HepG2 (cell line): ENCODE results near the gene LCAT. TPM values are rescaled to one million over a fixed set of nuclear protein-coding genes. Genes with fewer than 3 reads are reported as not detected.

Source experiments
- ARNT ChIP-seq: fragments of 450-650 bp; IDR thresholded peaks from 2 replicates; pipeline ENCODE4 v1.6.1; 2017
- ATF7-NPFF ChIP-seq: sonication (generic); formaldehyde crosslinking; IDR thresholded peaks from 2 replicates; pipeline ENCODE4 v1.8.1; 2023; ENCODE audit warnings: mild to moderate bottlenecking, low read depth, missing genetic modification reagents, moderate library complexity
- CBFB ChIP-seq: sonication (generic); formaldehyde crosslinking; IDR thresholded peaks from 2 replicates; pipeline ENCODE4 v1.4.0; 2020; ENCODE audit warnings: missing genetic modification reagents
- ESRRA ChIP-seq: sonication (generic); formaldehyde crosslinking; IDR thresholded peaks from 2 replicates; pipeline ENCODE4 v1.5.1; 2020; ENCODE audit warnings: mild to moderate bottlenecking, low read depth, missing genetic modification reagents
- FOSL2 ChIP-seq: sonication (generic); formaldehyde crosslinking; IDR thresholded peaks from 2 replicates; pipeline ENCODE4 v1.4.0; 2020; ENCODE audit warnings: missing genetic modification reagents
- MEIS1 ChIP-seq: sonication (generic); formaldehyde crosslinking; IDR thresholded peaks from 2 replicates; pipeline ENCODE4 v1.9.0; 2021; ENCODE audit warnings: mild to moderate bottlenecking, missing genetic modification reagents, moderate library complexity, borderline replicate concordance
- MYNN ChIP-seq: sonication (generic); formaldehyde crosslinking; IDR thresholded peaks from 2 replicates; pipeline ENCODE4 v1.4.0; 2020; ENCODE audit warnings: mild to moderate bottlenecking, low read depth, missing genetic modification reagents
- SYNCRIP ChIP-seq: fragments of 200-400 bp; formaldehyde crosslinking; IDR thresholded peaks from 2 replicates; pipeline ENCODE4 v1.6.1; 2018; ENCODE audit warnings: mild to moderate bottlenecking, low read depth, low read length; ENCODE audit not compliant: insufficient read depth
- ZNF558 ChIP-seq: sonication (generic); formaldehyde crosslinking; IDR thresholded peaks from 2 replicates; pipeline ENCODE4 v1.9.0; 2022; ENCODE audit warnings: mild to moderate bottlenecking, missing genetic modification reagents, borderline replicate concordance
- ZNF737 ChIP-seq: sonication (generic); formaldehyde crosslinking; IDR thresholded peaks from 2 replicates; pipeline ENCODE4 v1.5.0; 2020; ENCODE audit warnings: missing genetic modification reagents, mild to moderate bottlenecking, borderline replicate concordance
- ZSCAN12 ChIP-seq: sonication (generic); formaldehyde crosslinking; IDR thresholded peaks from 2 replicates; pipeline ENCODE4 v1.9.0; 2021; ENCODE audit warnings: mild to moderate bottlenecking, missing genetic modification reagents
- polyA plus RNA-seq, 8 experiments: library from polyadenylated mRNA; depleted of rRNA in 3 of 8; stranded (reverse) in 7 of 8; unstranded in 1 of 8; fragments of >200 nt; fragmentation: Illumina TruSeq in 4 of 8; extraction: Trizol in 4 of 8; gene quantifications; 2 replicates each; pipeline versions ENCODE4 v1.2.1 to v1.2.3, GENCODE V29; 2011 to 2016; ENCODE audit warnings: low read depth in 4 of 8, missing spikeins in 1 of 8, mixed read lengths in 1 of 8; ENCODE audit not compliant: insufficient read depth in 1 of 8
- total RNA-seq, 5 experiments: library from RNA; depleted of rRNA; stranded (reverse); fragments of >200 nt; fragmentation: Illumina TruSeq; extraction: Trizol; gene quantifications; 2 replicates each; pipeline ENCODE4 v1.2.3, GENCODE V29; 2016; ENCODE audit warnings: low read depth in 1 of 5
- TF ChIP-seq, protein P1 (sequence below), 2 experiments: sonication (generic) in 1 of 2; formaldehyde crosslinking in 1 of 2; IDR thresholded peaks; 2 replicates each; pipeline versions ENCODE4 v1.6.1 to v1.9.0; 2014 to 2022; ENCODE audit warnings: antibody characterized with exemption in 1 of 2, borderline replicate concordance in 1 of 2, inconsistent platforms in 1 of 2, low read depth in 1 of 2, missing genetic modification reagents in 1 of 2
- TF ChIP-seq, protein P2 (sequence below): sonication (generic); formaldehyde crosslinking; IDR thresholded peaks from one replicate; pipeline ENCODE4 v1.5.1; 2020; ENCODE audit warnings: mild to moderate bottlenecking, missing genetic modification reagents; ENCODE audit errors: not compliant biosample characterization
- TF ChIP-seq, protein P3 (sequence below): sonication (generic); formaldehyde crosslinking; conservative IDR thresholded peaks from 2 replicates; pipeline ENCODE4 v1.4.0; 2020; ENCODE audit warnings: missing genetic modification reagents

The LCAT gene
- total and polyA plus RNA-seq, 2 of the 13 experiments (the other 11 are each of a cell fraction or from before 2014, with no cell fraction given), result 36.1 to 38.9 TPM

DNA sequence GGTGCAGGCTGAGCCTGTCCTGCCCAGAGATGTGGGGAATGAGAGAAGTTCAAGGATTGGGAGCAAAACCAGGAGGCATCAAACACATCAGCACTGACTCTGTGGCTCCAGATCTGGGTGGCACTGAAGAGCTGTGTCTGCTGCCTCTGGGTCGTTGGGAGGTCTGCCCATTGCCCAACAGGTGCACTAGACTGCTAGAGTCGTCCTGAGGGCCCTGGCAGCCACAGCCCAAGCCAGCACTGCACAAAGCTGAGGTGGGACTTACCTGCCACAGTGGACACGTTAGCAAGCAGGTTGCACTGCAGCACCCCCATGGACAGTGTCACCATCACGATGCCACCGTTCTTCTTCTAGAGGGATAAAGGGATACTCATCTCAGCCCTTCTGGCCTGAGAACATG, 33.1 kb upstream of the LCAT start (continued):
- TF ChIP-seq, protein P1, sequence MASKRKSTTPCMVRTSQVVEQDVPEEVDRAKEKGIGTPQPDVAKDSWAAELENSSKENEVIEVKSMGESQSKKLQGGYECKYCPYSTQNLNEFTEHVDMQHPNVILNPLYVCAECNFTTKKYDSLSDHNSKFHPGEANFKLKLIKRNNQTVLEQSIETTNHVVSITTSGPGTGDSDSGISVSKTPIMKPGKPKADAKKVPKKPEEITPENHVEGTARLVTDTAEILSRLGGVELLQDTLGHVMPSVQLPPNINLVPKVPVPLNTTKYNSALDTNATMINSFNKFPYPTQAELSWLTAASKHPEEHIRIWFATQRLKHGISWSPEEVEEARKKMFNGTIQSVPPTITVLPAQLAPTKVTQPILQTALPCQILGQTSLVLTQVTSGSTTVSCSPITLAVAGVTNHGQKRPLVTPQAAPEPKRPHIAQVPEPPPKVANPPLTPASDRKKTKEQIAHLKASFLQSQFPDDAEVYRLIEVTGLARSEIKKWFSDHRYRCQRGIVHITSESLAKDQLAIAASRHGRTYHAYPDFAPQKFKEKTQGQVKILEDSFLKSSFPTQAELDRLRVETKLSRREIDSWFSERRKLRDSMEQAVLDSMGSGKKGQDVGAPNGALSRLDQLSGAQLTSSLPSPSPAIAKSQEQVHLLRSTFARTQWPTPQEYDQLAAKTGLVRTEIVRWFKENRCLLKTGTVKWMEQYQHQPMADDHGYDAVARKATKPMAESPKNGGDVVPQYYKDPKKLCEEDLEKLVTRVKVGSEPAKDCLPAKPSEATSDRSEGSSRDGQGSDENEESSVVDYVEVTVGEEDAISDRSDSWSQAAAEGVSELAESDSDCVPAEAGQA (IDR thresholded peaks at IDR 0.05; ENCODE audit: low read depth), result no peak
- TF ChIP-seq, protein P1 (CRISPR knock-in tag; IDR thresholded peaks at IDR 0.05; ENCODE audit: borderline replicate concordance), result no peak
- TF ChIP-seq, protein P2, sequence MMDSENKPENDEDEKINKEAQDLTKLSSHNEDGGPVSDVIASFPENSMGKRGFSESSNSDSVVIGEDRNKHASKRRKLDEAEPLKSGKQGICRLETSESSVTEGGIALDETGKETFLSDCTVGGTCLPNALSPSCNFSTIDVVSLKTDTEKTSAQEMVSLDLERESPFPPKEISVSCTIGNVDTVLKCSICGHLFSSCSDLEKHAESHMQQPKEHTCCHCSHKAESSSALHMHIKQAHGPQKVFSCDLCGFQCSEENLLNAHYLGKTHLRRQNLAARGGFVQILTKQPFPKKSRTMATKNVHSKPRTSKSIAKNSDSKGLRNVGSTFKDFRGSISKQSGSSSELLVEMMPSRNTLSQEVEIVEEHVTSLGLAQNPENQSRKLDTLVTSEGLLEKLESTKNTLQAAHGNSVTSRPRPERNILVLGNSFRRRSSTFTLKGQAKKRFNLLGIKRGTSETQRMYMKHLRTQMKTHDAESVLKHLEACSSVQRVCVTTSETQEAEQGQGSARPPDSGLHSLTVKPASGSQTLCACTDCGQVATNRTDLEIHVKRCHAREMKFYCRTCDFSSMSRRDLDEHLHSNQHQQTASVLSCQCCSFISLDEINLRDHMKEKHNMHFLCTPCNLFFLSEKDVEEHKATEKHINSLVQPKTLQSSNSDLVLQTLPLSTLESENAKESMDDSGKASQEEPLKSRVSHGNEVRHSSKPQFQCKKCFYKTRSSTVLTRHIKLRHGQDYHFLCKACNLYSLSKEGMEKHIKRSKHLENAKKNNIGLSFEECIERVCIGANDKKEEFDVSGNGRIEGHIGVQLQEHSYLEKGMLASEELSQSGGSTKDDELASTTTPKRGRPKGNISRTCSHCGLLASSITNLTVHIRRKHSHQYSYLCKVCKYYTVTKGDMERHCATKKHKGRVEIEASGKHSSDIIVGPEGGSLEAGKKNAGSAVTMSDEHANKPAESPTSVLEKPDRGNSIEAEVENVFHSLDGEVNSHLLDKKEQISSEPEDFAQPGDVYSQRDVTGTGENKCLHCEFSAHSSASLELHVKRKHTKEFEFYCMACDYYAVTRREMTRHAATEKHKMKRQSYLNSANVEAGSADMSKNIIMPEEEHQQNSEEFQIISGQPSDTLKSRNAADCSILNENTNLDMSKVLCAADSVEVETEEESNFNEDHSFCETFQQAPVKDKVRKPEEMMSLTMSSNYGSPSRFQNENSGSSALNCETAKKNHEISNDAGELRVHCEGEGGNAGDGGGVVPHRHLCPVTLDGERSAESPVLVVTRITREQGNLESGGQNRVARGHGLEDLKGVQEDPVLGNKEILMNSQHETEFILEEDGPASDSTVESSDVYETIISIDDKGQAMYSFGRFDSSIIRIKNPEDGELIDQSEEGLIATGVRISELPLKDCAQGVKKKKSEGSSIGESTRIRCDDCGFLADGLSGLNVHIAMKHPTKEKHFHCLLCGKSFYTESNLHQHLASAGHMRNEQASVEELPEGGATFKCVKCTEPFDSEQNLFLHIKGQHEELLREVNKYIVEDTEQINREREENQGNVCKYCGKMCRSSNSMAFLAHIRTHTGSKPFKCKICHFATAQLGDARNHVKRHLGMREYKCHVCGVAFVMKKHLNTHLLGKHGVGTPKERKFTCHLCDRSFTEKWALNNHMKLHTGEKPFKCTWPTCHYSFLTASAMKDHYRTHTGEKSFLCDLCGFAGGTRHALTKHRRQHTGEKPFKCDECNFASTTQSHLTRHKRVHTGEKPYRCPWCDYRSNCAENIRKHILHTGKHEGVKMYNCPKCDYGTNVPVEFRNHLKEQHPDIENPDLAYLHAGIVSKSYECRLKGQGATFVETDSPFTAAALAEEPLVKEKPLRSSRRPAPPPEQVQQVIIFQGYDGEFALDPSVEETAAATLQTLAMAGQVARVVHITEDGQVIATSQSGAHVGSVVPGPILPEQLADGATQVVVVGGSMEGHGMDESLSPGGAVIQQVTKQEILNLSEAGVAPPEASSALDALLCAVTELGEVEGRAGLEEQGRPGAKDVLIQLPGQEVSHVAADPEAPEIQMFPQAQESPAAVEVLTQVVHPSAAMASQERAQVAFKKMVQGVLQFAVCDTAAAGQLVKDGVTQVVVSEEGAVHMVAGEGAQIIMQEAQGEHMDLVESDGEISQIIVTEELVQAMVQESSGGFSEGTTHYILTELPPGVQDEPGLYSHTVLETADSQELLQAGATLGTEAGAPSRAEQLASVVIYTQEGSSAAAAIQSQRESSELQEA (CRISPR knock-in tag), result no peak
- TF ChIP-seq SYNCRIP, result no peak
- TF ChIP-seq ZSCAN12 (CRISPR knock-in tag), result no peak
- no peak for TF ChIP-seq FOSL2 (CRISPR knock-in tag)
- TF ChIP-seq, protein P3, sequence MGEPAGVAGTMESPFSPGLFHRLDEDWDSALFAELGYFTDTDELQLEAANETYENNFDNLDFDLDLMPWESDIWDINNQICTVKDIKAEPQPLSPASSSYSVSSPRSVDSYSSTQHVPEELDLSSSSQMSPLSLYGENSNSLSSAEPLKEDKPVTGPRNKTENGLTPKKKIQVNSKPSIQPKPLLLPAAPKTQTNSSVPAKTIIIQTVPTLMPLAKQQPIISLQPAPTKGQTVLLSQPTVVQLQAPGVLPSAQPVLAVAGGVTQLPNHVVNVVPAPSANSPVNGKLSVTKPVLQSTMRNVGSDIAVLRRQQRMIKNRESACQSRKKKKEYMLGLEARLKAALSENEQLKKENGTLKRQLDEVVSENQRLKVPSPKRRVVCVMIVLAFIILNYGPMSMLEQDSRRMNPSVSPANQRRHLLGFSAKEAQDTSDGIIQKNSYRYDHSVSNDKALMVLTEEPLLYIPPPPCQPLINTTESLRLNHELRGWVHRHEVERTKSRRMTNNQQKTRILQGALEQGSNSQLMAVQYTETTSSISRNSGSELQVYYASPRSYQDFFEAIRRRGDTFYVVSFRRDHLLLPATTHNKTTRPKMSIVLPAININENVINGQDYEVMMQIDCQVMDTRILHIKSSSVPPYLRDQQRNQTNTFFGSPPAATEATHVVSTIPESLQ, result no peak
- TF ChIP-seq ATF7-NPFF (CRISPR knock-in tag), result no peak
- no peak for TF ChIP-seq ARNT
- TF ChIP-seq MYNN (CRISPR knock-in tag), result no peak
- TF ChIP-seq ESRRA (CRISPR knock-in tag), result no peak
- no peak for TF ChIP-seq MEIS1 (CRISPR knock-in tag)
- TF ChIP-seq ZNF737 (CRISPR knock-in tag), result no peak
- no peak for TF ChIP-seq CBFB (CRISPR knock-in tag)
- TF ChIP-seq ZNF558, result no peak
